ENCODE measurements around the gene CLSTN1. TPM values are rescaled to one million over a fixed set of nuclear protein-coding genes. Genes with fewer than 3 reads are reported as not detected.

CLSTN1 gene
- total and polyA plus RNA-seq, 10 of the 15 experiments (the other 5 are each of a cell fraction or from before 2014, with no cell fraction given), result 2.7 to 64.4 (median 23.2) TPM

- FAIRE-seq (peak; percentile 71), ATAC-seq (no peak), DNase-seq (ENCODE audit: low read depth, low spot score) (no peak)
- no peaks in the 10 kb centered on the region for H3K9me3 ChIP-seq (replicated peaks; ENCODE audit: control insufficient read depth, insufficient read depth, low read length)
- peaks cover 46% of the 10 kb centered on the region for H3K79me2 ChIP-seq (ENCODE audit: control insufficient read depth, insufficient read depth, low read length)
- H3K36me3 ChIP-seq (ENCODE audit: control insufficient read depth in 2 of 2, insufficient read depth in 2 of 2, low read length in 1 of 2), result no peaks in the 10 kb centered on the region
- CTCF ChIA-PET, result interaction anchor here (0.9 kb wide), 1 partner anchor 14 kb away, joined by 4 read pairs; no protein-coding TSS in a partner anchor
- POLR2A ChIA-PET, result interaction anchor here (1.2 kb wide), 1 partner anchor 31 kb away, joined by 3 read pairs; no protein-coding TSS in a partner anchor
- H3K9ac ChIP-seq (ENCODE audit: control insufficient read depth, insufficient read depth, low read length), result no peak overlapping the region
- H3K4me1 ChIP-seq (ENCODE audit: control insufficient read depth, insufficient read depth, low read length), result peaks cover 11% of the 10 kb centered on the region; the same call in 1 of the 2 replicates
- 97% methylated on average over 11 of the region's 11 CpGs for WGBS (ENCODE audit: insufficient coverage, insufficient replicate concordance, low lambda C conversion rate, missing lambda C conversion rate)
- intact Hi-C loops (cut with micrococcal nuclease; ENCODE audit: unreplicated experiment), result no loop called here
- BruUV-seq (replicated peaks), result no TSS peak
- SMC1A ChIA-PET (ENCODE audit: uncharacterized antibody, unreplicated experiment), result interaction anchor here (1.3 to 2.1 kb wide), 2 partner anchors 11 to 66 kb away, joined by 3 to 19 read pairs; no protein-coding TSS in a partner anchor
- H4K20me1 ChIP-seq (ENCODE audit: control insufficient read depth, insufficient read depth), result no peaks in the 10 kb centered on the region
- no peaks in the 10 kb centered on the region for H3K27me3 ChIP-seq (replicated peaks in 1 of 2; ENCODE audit: control insufficient read depth in 2 of 2, insufficient read depth in 2 of 2, low read length in 1 of 2)
- no peak overlapping the region for H3K27ac ChIP-seq (ENCODE audit: control insufficient read depth, insufficient read depth)
- no peak overlapping the region for H3K4me2 ChIP-seq (ENCODE audit: control insufficient read depth, insufficient read depth)
- H3K4me3 ChIP-seq, result no peak overlapping the region
- RAD21 ChIA-PET (ENCODE audit: unreplicated experiment), result interaction anchor here (0.8 kb wide), 1 partner anchor 14 kb away, joined by 3 read pairs; no protein-coding TSS in a partner anchor
- no peak overlapping the region for H2AFZ ChIP-seq (ENCODE audit: control insufficient read depth, low read depth, low read length)
- in situ Hi-C loops (cut with MboI), result no loop called here
- TF ChIP-seq BHLHE40 (IDR thresholded peaks at IDR 0.05; ENCODE audit: borderline replicate concordance in 1 of 2, low read depth in 2 of 2, low read length in 1 of 2) (no peak), RUNX3 (IDR thresholded peaks at IDR 0.05; ENCODE audit: low read length) (no peak), ETV6 (conservative IDR thresholded peaks at IDR 0.05 in 1 of 2, IDR thresholded peaks at IDR 0.05 in 1 of 2; ENCODE audit: borderline replicate concordance in 1 of 2, low read depth in 1 of 2) (no peak), YY1 (IDR thresholded peaks at IDR 0.05; ENCODE audit: low read depth, low read length) (no peak), SUZ12 (IDR thresholded peaks at IDR 0.05; ENCODE audit: unreplicated experiment) (no peak), SP1 (IDR thresholded peaks at IDR 0.05; ENCODE audit: low read depth, low read length) (no peak), NRF1 (conservative IDR thresholded peaks at IDR 0.05; ENCODE audit: low read depth, low read length) (no peak), RELA (IDR thresholded peaks at IDR 0.05; ENCODE audit: borderline replicate concordance, partially characterized antibody) (no peak), ZNF217 (IDR thresholded peaks at IDR 0.05) (no peak), ZNF622 (IDR thresholded peaks at IDR 0.05) (no peak), SPI1 (IDR thresholded peaks at IDR 0.05; ENCODE audit: borderline replicate concordance, insufficient read depth, low read depth, low read length) (no peak), CREM (IDR thresholded peaks at IDR 0.05; ENCODE audit: low read depth) (no peak), IRF3 (IDR thresholded peaks at IDR 0.05) (no peak), ZBED1 (IDR thresholded peaks at IDR 0.05; ENCODE audit: borderline replicate concordance) (no peak), EZH2 (IDR thresholded peaks at IDR 0.05; ENCODE audit: borderline replicate concordance, control insufficient read depth, low read depth, low read length) (no peak)
- TF ChIP-seq, protein P1, sequence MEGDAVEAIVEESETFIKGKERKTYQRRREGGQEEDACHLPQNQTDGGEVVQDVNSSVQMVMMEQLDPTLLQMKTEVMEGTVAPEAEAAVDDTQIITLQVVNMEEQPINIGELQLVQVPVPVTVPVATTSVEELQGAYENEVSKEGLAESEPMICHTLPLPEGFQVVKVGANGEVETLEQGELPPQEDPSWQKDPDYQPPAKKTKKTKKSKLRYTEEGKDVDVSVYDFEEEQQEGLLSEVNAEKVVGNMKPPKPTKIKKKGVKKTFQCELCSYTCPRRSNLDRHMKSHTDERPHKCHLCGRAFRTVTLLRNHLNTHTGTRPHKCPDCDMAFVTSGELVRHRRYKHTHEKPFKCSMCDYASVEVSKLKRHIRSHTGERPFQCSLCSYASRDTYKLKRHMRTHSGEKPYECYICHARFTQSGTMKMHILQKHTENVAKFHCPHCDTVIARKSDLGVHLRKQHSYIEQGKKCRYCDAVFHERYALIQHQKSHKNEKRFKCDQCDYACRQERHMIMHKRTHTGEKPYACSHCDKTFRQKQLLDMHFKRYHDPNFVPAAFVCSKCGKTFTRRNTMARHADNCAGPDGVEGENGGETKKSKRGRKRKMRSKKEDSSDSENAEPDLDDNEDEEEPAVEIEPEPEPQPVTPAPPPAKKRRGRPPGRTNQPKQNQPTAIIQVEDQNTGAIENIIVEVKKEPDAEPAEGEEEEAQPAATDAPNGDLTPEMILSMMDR (IDR thresholded peaks at IDR 0.05 in 2 of 3, conservative IDR thresholded peaks at IDR 0.05 in 1 of 3; ENCODE audit: control insufficient read depth in 2 of 3, extremely low read depth in 1 of 3, insufficient read depth in 1 of 3, low read depth in 3 of 3, low read length in 3 of 3), result no peak
- TF ChIP-seq, protein P2, sequence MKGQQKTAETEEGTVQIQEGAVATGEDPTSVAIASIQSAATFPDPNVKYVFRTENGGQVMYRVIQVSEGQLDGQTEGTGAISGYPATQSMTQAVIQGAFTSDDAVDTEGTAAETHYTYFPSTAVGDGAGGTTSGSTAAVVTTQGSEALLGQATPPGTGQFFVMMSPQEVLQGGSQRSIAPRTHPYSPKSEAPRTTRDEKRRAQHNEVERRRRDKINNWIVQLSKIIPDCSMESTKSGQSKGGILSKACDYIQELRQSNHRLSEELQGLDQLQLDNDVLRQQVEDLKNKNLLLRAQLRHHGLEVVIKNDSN (IDR thresholded peaks at IDR 0.05; ENCODE audit: borderline replicate concordance, extremely low read length, insufficient read depth, low read depth, low read length), result no peak
- TF ChIP-seq, protein P3, sequence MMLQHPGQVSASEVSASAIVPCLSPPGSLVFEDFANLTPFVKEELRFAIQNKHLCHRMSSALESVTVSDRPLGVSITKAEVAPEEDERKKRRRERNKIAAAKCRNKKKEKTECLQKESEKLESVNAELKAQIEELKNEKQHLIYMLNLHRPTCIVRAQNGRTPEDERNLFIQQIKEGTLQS (IDR thresholded peaks at IDR 0.05; ENCODE audit: borderline replicate concordance, extremely low read depth, low read depth, low read length), result no peak
Observed at GRCh38 chr1:9798236-9799130, 25.3 kb downstream of the CLSTN1 start.
